Neural cell (in vitro differentiated cells): ENCODE results near the gene IL11RA.

Source experiments
- CTCF ChIP-seq: fragments of 450-650 bp; IDR thresholded peaks from 2 replicates; pipeline ENCODE4 v1.5.1; 2014; ENCODE audit warnings: antibody characterized with exemption, mild to moderate bottlenecking, moderate library complexity; ENCODE audit not compliant: poor library complexity, severe bottlenecking
- EP300 ChIP-seq: fragments of 450-650 bp; conservative IDR thresholded peaks from 2 replicates; pipeline ENCODE4 v1.6.1; 2014; ENCODE audit warnings: antibody characterized with exemption, mild to moderate bottlenecking, moderate library complexity; ENCODE audit not compliant: poor library complexity, severe bottlenecking
- POLR2AphosphoS5 ChIP-seq: IDR thresholded peaks from 2 replicates; pipeline ENCODE4 v1.6.1; 2012

GRCh38 chr9:34651876-34652601 is at the start of gene IL11RA:
- TF ChIP-seq POLR2AphosphoS5 (peak; percentile 68), CTCF (no peak), EP300 (peak; percentile 92)
